Adrenal gland (tissue), 12 donors: ENCODE results near the gene UBE2G2. TPM values are rescaled to one million over a fixed set of nuclear protein-coding genes. Genes with fewer than 3 reads are reported as not detected.

Experiments
- DNase-seq, 7 donors: peaks; one replicate each; pipeline ENCODE4 v3.0.0-alpha.2; 2019 to 2020
- H3K27ac ChIP-seq, 5 donors: fragments of 200-600 bp; sonication (generic) in 4 of 5; 1 replicate in 3 of 5; 2 replicates in 2 of 5; pipeline versions ENCODE4 v1.5.1 to v1.8.0; 2016 to 2020; ENCODE audit warnings: mild to moderate bottlenecking in 1 of 5
- H3K27me3 ChIP-seq: fragments of 200-600 bp; 2 replicates; pipeline ENCODE4 v1.8.0; 2021
- H3K36me3 ChIP-seq, 2 donors: fragments of 200-600 bp; replicated peaks in 1 of 2; 1 replicate in 1 of 2; 2 replicates in 1 of 2; pipeline versions ENCODE4 v1.5.1 to v1.8.0; 2018 to 2022
- H3K4me1 ChIP-seq, 2 donors: fragments of 200-600 bp; replicated peaks in 1 of 2; 1 replicate in 1 of 2; 2 replicates in 1 of 2; pipeline versions ENCODE4 v1.5.1 to v1.8.0; 2018 to 2021
- H3K4me3 ChIP-seq, 4 donors: fragments of 200-600 bp; sonication (generic) in 3 of 4; one replicate each; pipeline ENCODE4 v1.5.1; 2016 to 2018
- H3K9me3 ChIP-seq, 3 donors: fragments of 200-600 bp; sonication (generic) in 1 of 3; replicated peaks in 1 of 3; 1 replicate in 2 of 3; 2 replicates in 1 of 3; pipeline versions ENCODE4 v1.5.1 to v1.8.0; 2016 to 2021
- POLR2A ChIP-seq, 2 donors: fragments of 450-650 bp; IDR thresholded peaks; one replicate each; pipeline ENCODE4 v1.6.1; 2017; ENCODE audit warnings: antibody characterized with exemption in 2 of 2, mild to moderate bottlenecking in 2 of 2, moderate library complexity in 1 of 2
- WGBS, 4 donors: extraction: QIAGEN DNeasy Blood & Tissue Kit in 2 of 4; methylation state at CpG; one replicate each; pipeline versions ENCODE4 v1.1.5 to v1.1.7; 2013 to 2017; 5-methylcytosine and 5-hydroxymethylcytosine counted together
- intact Hi-C, 2 donors: fragments of 100-400 bp; cut with DNase I; formaldehyde crosslinking; loops; one replicate each; pipeline versions ENCODE4 v1.14.1 to v1.15.0; 2022 to 2023
- polyA plus RNA-seq, 3 donors: library from polyadenylated mRNA; stranded (reverse); fragments of 200-250 nt in 2 of 3; fragments of 350-450 nt in 1 of 3; fragmentation: Illumina TruSeq in 1 of 3; extraction: RNeasy Lipid Tissue Mini Kit (QIAGEN cat#74804) in 1 of 3; gene quantifications; one replicate each; pipeline ENCODE4 v1.2.3, GENCODE V29; 2013 to 2014
- total RNA-seq, 9 donors: library from RNA; depleted of rRNA in 4 of 9; stranded (reverse); fragments of >200 nt in 4 of 9; fragments of 120-200 nt in 1 of 9; fragmentation: NEBNext Ultra II Directional in 1 of 9; extraction: Animal tissue kit (Norgen Biotek cat#: 25700) in 1 of 9; gene quantifications; one replicate each; pipeline versions ENCODE4 v1.1.0 to v1.2.4, GENCODE V29; 2013 to 2023
- TF ChIP-seq, protein P1 (sequence below), 6 experiments: fragments of 450-650 bp in 4 of 6; fragments of 200-600 bp in 2 of 6; sonication (generic) in 1 of 6; IDR thresholded peaks; 1 replicate in 5 of 6; 2 replicates in 1 of 6; pipeline versions ENCODE4 v1.5.1 to v1.8.0; 2016 to 2021; ENCODE audit warnings: antibody characterized with exemption in 6 of 6, mild to moderate bottlenecking in 2 of 6, moderate library complexity in 1 of 6
- donor health status: healthy with polysubstance abuse.
- donor health status: Bipolar disorder and iron deficiency.
- donor health status: DM: yes; HTN: yes; CAD: no.
- donor health status: DM: no; HTN: no; CAD: no.
- donor health status: DM: no; HTN: no; CAD: no.
- donor health status: DM: yes; HTN: yes; CAD: no.

UBE2G2 gene
- total and polyA plus RNA-seq, 12 donors: 44.8 to 99.9 (median 72.6) TPM

- Histone ChIP-seq H3K4me1 (peaks cover 5 to 13% of the 10 kb centered on the region in 2 donors), H3K36me3 (no peaks in the 10 kb centered on the region), H3K27me3 (no peaks in the 10 kb centered on the region), H3K4me3 (no peak overlapping the region), H3K9me3 (no peaks in the 10 kb centered on the region), H3K27ac (no peak overlapping the region)
- TF ChIP-seq, protein P1, sequence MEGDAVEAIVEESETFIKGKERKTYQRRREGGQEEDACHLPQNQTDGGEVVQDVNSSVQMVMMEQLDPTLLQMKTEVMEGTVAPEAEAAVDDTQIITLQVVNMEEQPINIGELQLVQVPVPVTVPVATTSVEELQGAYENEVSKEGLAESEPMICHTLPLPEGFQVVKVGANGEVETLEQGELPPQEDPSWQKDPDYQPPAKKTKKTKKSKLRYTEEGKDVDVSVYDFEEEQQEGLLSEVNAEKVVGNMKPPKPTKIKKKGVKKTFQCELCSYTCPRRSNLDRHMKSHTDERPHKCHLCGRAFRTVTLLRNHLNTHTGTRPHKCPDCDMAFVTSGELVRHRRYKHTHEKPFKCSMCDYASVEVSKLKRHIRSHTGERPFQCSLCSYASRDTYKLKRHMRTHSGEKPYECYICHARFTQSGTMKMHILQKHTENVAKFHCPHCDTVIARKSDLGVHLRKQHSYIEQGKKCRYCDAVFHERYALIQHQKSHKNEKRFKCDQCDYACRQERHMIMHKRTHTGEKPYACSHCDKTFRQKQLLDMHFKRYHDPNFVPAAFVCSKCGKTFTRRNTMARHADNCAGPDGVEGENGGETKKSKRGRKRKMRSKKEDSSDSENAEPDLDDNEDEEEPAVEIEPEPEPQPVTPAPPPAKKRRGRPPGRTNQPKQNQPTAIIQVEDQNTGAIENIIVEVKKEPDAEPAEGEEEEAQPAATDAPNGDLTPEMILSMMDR (IDR thresholded peaks at IDR 0.05): no peak
- TF ChIP-seq POLR2A (IDR thresholded peaks at IDR 0.05): no peak
- peak in 2 of 7 donors; percentile 6 to 27 for DNase-seq
- intact Hi-C loops: no loop called here
- WGBS, 4 donors: 70 to 88% (median 81%) methylated on average over 15 to 23 of the region's 23 CpGs
Measured at GRCh38 chr21:44842721-44843445, 41.3 kb upstream of the UBE2G2 start.

- WGBS, 4 donors: 81 to 84% (median 82%) methylated on average over 10 of the region's 10 CpGs
- H3K9me3 ChIP-seq: no peaks in the 10 kb centered on the region
- no peaks in the 10 kb centered on the region for H3K36me3 ChIP-seq
- no peak for DNase-seq
- no peak overlapping the region for H3K4me3 ChIP-seq
- intact Hi-C loops: no loop called here
- TF ChIP-seq POLR2A (IDR thresholded peaks at IDR 0.05): no peak
- TF ChIP-seq, protein P1 (IDR thresholded peaks at IDR 0.05): no peak
- peaks cover 5 to 13% of the 10 kb centered on the region in 2 donors for H3K4me1 ChIP-seq
- H3K27ac ChIP-seq: no peak overlapping the region
- H3K27me3 ChIP-seq: no peaks in the 10 kb centered on the region
Measured at GRCh38 chr21:44842087-44842486, 40.5 kb upstream of the UBE2G2 start.

GRCh38 chr21:44840771-44841170 lies 39.2 kb upstream of the UBE2G2 start:
- H3K27ac ChIP-seq: no peak overlapping the region
- peaks cover 4 to 9% of the 10 kb centered on the region in 2 donors for H3K4me1 ChIP-seq
- intact Hi-C loops: no loop called here
- WGBS, 4 donors: 76 to 90% (median 85%) methylated on average over 6 to 11 of the region's 11 CpGs
- H3K27me3 ChIP-seq: no peaks in the 10 kb centered on the region
- no peaks in the 10 kb centered on the region for H3K36me3 ChIP-seq
- no peak for TF ChIP-seq POLR2A (IDR thresholded peaks at IDR 0.05)
- TF ChIP-seq, protein P1 (IDR thresholded peaks at IDR 0.05): no peak
- no peaks in the 10 kb centered on the region for H3K9me3 ChIP-seq
- peak in 1 of 7 donors; percentile 29 for DNase-seq
- H3K4me3 ChIP-seq: no peak overlapping the region

DNA sequence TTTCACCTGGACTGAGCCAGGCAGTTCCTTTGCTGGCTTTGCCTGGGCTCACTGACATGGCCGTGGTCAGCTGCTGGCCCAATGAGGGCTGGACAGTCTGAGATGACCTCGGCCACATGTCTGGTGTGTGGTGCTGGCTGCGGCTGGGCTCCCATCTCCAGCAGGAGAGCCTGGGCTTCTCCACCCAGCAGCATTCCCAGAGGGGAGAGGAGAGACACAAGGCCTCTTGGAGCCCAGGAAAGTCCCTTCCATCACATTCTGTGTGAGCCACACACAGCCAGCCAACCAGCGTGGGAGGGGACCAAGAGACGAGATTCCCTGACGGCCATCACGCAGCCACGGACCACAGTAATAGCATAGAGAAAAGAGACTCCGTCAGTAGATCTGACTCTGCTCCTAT lies 37.3 kb upstream of the UBE2G2 start:
- Histone ChIP-seq H3K9me3 (no peaks in the 10 kb centered on the region), H3K36me3 (no peaks in the 10 kb centered on the region), H3K4me1 (peaks cover 4 to 5% of the 10 kb centered on the region in 2 donors), H3K27me3 (no peaks in the 10 kb centered on the region), H3K27ac (no peak overlapping the region), H3K4me3 (no peak overlapping the region)
- WGBS, 4 donors: 88 to 97% (median 93%) methylated on average over 6 to 9 of the region's 9 CpGs
- no peak for DNase-seq
- intact Hi-C loops: no loop called here
- no peak for TF ChIP-seq POLR2A (IDR thresholded peaks at IDR 0.05)
- TF ChIP-seq, protein P1 (IDR thresholded peaks at IDR 0.05): no peak
